ENCODE results near the gene PFN3.

DNA sequence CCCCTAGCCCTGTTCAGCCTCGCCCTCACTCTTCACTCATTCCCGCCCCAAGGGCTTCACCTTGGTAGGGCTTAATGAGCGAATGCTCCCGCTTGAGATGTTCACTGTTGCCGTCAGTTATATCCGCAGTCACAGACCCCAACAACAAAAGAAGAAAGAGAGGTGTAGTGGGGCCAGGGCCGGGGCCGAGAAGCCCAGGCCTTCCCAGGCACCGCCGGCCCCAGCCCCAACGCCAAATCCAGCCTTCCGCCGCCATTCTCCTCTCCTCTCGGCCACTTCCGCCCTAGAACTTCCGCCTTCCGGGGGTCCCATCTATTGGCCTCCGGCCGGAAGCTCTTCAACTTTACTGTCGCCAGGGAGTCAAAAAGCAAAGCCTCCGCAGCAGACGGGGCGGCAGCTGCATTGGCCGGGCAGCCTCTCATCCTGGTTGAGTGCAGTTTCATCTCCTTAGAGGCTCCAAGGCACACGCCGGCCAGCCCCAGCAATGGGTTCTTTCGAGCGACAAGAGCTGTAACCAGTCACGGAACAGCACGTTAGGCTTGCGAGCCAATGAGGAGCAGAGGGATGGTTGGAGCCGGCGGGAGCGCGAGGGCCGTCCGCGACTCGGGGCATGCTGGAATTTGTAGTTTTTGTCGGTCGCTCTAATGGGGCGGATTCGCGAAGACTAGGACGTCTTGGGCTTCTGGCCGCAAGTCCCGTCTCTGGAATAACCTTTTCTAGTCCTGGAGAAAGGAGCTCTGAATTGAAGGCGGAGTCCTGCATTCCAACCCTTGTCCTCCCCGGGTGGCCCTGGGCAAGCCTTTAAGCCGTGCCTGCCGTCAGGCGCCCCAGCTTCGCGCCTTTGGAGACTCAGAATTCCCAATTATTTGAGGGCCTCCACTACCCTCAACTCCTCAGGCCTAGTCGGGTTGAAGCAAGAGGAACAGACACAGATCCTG is 48.8 kb downstream of the PFN3 start, which contains the start of gene LMAN2:
- TF ChIP-seq CTCF (IDR thresholded peaks at IDR 0.05) (no peak), POLR2A (IDR thresholded peaks at IDR 0.05) (peak in 1 of 2 donors; percentile 46)
